ENCODE data around the gene JPH2.

Gene JPH2

DNA sequence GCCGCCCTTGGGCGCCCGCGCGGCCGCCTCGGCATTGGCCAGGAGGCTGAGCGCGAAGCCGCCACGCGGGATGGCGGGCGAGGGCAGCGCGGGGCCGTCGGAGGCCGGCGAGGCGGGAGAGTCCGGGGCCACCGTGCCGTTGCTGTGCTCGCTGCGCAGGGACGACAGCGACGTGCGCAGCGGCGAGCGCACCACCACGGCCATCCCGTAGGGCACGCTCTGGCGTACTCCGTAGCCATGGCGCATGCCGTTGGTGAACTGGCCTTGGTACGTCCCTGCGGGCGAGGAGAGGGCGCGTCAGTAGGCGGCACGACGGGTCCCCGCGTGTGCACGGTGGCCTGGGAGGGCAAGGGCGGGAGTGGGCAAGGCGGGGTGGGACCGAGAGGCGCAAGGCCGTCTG is 26.9 kb downstream of the JPH2 start:
- TF ChIP-seq CTCF (IDR thresholded peaks at IDR 0.05; ENCODE audit: low read depth, low read length) (no peak), EZH2phosphoT487 (IDR thresholded peaks at IDR 0.05; ENCODE audit: low read depth) (no peak)
- no peaks in the 10 kb centered on the region for H3K79me2 ChIP-seq (ENCODE audit: low read length)
- H3K9me3 ChIP-seq (ENCODE audit: insufficient read depth, low read length): no peaks in the 10 kb centered on the region
- H2AFZ ChIP-seq (ENCODE audit: low read depth, low read length): no peak overlapping the region
- H3K9ac ChIP-seq (ENCODE audit: low read length): no peak overlapping the region
- no peaks in the 10 kb centered on the region for H4K20me1 ChIP-seq (ENCODE audit: insufficient read depth, low read length)
- H3K27me3 ChIP-seq (ENCODE audit: low read depth, low read length): peaks cover 67% of the 10 kb centered on the region
- H3K36me3 ChIP-seq (replicated peaks; ENCODE audit: low read depth, low read length): no peaks in the 10 kb centered on the region
- H3K4me1 ChIP-seq (ENCODE audit: low read length): 0 out of 2 replicates have a peak, but pooled peaks cover under 1% of the 10 kb centered on the region
- H3K4me3 ChIP-seq (ENCODE audit: low read length): no peak overlapping the region
- no peak overlapping the region for H3K4me2 ChIP-seq (ENCODE audit: low read length)
- no peak overlapping the region for H3K27ac ChIP-seq (ENCODE audit: low read length)

DNA sequence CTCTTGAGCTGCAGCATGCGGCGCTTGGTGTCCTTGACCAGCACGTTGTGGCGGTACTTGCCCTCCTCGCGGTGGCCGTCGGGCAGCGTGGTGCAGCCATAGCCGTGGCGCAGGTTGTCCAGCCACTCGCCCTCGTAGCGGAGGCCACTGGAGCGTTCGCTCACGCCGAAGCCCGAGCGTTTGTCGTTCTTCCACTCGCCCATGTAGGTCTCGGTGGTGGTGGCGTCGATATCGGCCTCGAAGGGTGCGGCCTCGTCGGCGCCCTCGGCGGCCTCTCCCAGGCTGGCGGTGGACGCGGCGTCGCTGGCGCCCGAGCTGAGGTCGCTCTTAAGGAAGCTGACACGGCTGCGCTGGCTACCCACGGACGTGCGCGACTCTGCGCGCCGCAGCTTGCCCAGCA is 27.3 kb downstream of the JPH2 start:
- Histone ChIP-seq H3K27me3 (ENCODE audit: low read depth, low read length) (peaks cover 70% of the 10 kb centered on the region), H3K4me3 (ENCODE audit: low read length) (no peak overlapping the region), H3K9ac (ENCODE audit: low read length) (no peak overlapping the region), H2AFZ (ENCODE audit: low read depth, low read length) (no peak overlapping the region), H3K4me1 (ENCODE audit: low read length) (0 out of 2 replicates have a peak, but pooled peaks cover 3% of the 10 kb centered on the region), H3K27ac (ENCODE audit: low read length) (no peak overlapping the region), H3K4me2 (ENCODE audit: low read length) (no peak overlapping the region), H3K79me2 (ENCODE audit: low read length) (no peaks in the 10 kb centered on the region), H4K20me1 (ENCODE audit: insufficient read depth, low read length) (no peaks in the 10 kb centered on the region), H3K36me3 (replicated peaks; ENCODE audit: low read depth, low read length) (no peaks in the 10 kb centered on the region), H3K9me3 (ENCODE audit: insufficient read depth, low read length) (no peaks in the 10 kb centered on the region)
- no peak for TF ChIP-seq CTCF (IDR thresholded peaks at IDR 0.05; ENCODE audit: low read depth, low read length)
- TF ChIP-seq EZH2phosphoT487 (IDR thresholded peaks at IDR 0.05; ENCODE audit: low read depth): no peak

GRCh38 chr20:44159125-44159524 is 27.9 kb downstream of the JPH2 start:
- no peak overlapping the region for H3K27ac ChIP-seq (ENCODE audit: low read length)
- no peak overlapping the region for H3K4me2 ChIP-seq (ENCODE audit: low read length)
- H4K20me1 ChIP-seq (ENCODE audit: insufficient read depth, low read length): no peaks in the 10 kb centered on the region
- H2AFZ ChIP-seq (ENCODE audit: low read depth, low read length): no peak overlapping the region
- H3K9me3 ChIP-seq (ENCODE audit: insufficient read depth, low read length): no peaks in the 10 kb centered on the region
- H3K4me3 ChIP-seq (ENCODE audit: low read length): no peak overlapping the region
- H3K36me3 ChIP-seq (replicated peaks; ENCODE audit: low read depth, low read length): no peaks in the 10 kb centered on the region
- H3K9ac ChIP-seq (ENCODE audit: low read length): no peak overlapping the region
- H3K4me1 ChIP-seq (ENCODE audit: low read length): 0 out of 2 replicates have a peak, but pooled peaks cover 3% of the 10 kb centered on the region
- no peaks in the 10 kb centered on the region for H3K79me2 ChIP-seq (ENCODE audit: low read length)
- H3K27me3 ChIP-seq (ENCODE audit: low read depth, low read length): peaks cover 67% of the 10 kb centered on the region
- TF ChIP-seq CTCF (IDR thresholded peaks at IDR 0.05; ENCODE audit: low read depth, low read length): no peak
- no peak for TF ChIP-seq EZH2phosphoT487 (IDR thresholded peaks at IDR 0.05; ENCODE audit: low read depth)

- Histone ChIP-seq H3K27ac (ENCODE audit: low read length) (no peak overlapping the region), H4K20me1 (ENCODE audit: insufficient read depth, low read length) (no peaks in the 10 kb centered on the region), H2AFZ (ENCODE audit: low read depth, low read length) (no peak overlapping the region), H3K79me2 (ENCODE audit: low read length) (no peaks in the 10 kb centered on the region), H3K4me3 (ENCODE audit: low read length) (no peak overlapping the region), H3K36me3 (replicated peaks; ENCODE audit: low read depth, low read length) (no peaks in the 10 kb centered on the region), H3K9ac (ENCODE audit: low read length) (no peak overlapping the region), H3K4me1 (ENCODE audit: low read length) (0 out of 2 replicates have a peak, but pooled peaks cover 3% of the 10 kb centered on the region), H3K9me3 (ENCODE audit: insufficient read depth, low read length) (no peaks in the 10 kb centered on the region), H3K27me3 (ENCODE audit: low read depth, low read length) (peaks cover 67% of the 10 kb centered on the region), H3K4me2 (ENCODE audit: low read length) (no peak overlapping the region)
- no peak for TF ChIP-seq CTCF (IDR thresholded peaks at IDR 0.05; ENCODE audit: low read depth, low read length)
- TF ChIP-seq EZH2phosphoT487 (IDR thresholded peaks at IDR 0.05; ENCODE audit: low read depth): no peak
These were observed 29.9 kb downstream of the JPH2 start for GRCh38 chr20:44157061-44157460.

Data from OCI-LY3 (cell line).